H9 (cell line): ENCODE measurements around the gene CFAP57. TPM values are rescaled to one million over a fixed set of nuclear protein-coding genes. Genes with fewer than 3 reads are reported as not detected.

Experiments used
- DNase-seq: peaks from one replicate; pipeline ENCODE4 v3.0.0-alpha.2; 2017
- H2AFZ ChIP-seq: one replicate; pipeline ENCODE4 v1.6.1; 2013; ENCODE audit warnings: mild to moderate bottlenecking, low read length, control low read depth, moderate library complexity
- H2AK5ac ChIP-seq: 2 replicates; pipeline ENCODE4 v1.6.1; 2013; ENCODE audit warnings: low read length, control low read depth, mixed read lengths; ENCODE audit not compliant: insufficient read length
- H2BK120ac ChIP-seq: one replicate; pipeline ENCODE4 v1.6.1; 2013; ENCODE audit warnings: low read depth, mild to moderate bottlenecking, low read length, control low read depth, inconsistent platforms; ENCODE audit not compliant: poor library complexity, severe bottlenecking
- H2BK12ac ChIP-seq: 2 replicates; pipeline ENCODE4 v1.6.1; 2013; ENCODE audit warnings: low read length, control low read depth, mixed read lengths, low read depth; ENCODE audit not compliant: insufficient read length
- H2BK15ac ChIP-seq: 2 replicates; pipeline ENCODE4 v1.6.1; 2013; ENCODE audit warnings: low read depth, low read length, control low read depth
- H2BK20ac ChIP-seq: one replicate; pipeline ENCODE4 v1.6.1; 2013; ENCODE audit warnings: low read depth, mild to moderate bottlenecking, low read length, control low read depth, inconsistent platforms; ENCODE audit not compliant: poor library complexity, severe bottlenecking
- H2BK5ac ChIP-seq: 2 replicates; pipeline ENCODE4 v1.6.1; 2013; ENCODE audit warnings: low read length, control low read depth, mixed read lengths; ENCODE audit not compliant: insufficient read length
- H3K14ac ChIP-seq: 2 replicates; pipeline ENCODE4 v1.6.1; 2013; ENCODE audit warnings: low read length, control low read depth; ENCODE audit not compliant: insufficient read depth
- H3K18ac ChIP-seq: 2 replicates; pipeline ENCODE4 v1.6.1; 2013; ENCODE audit warnings: low read depth, mild to moderate bottlenecking, mixed read lengths, low read length, control low read depth; ENCODE audit not compliant: insufficient read length
- H3K23ac ChIP-seq: 2 replicates; pipeline ENCODE4 v1.6.1; 2013; ENCODE audit warnings: low read length, control low read depth, mixed read lengths, low read depth; ENCODE audit not compliant: insufficient read length
- H3K23me2 ChIP-seq: 2 replicates; pipeline ENCODE4 v1.6.1; 2013; ENCODE audit warnings: low read depth, mild to moderate bottlenecking, mixed read lengths, low read length, control low read depth; ENCODE audit not compliant: insufficient read length, poor library complexity, severe bottlenecking
- H3K27ac ChIP-seq: 2 replicates; pipeline ENCODE4 v1.5.1; 2013; ENCODE audit warnings: low read length, control low read depth, mixed read lengths, low read depth; ENCODE audit not compliant: insufficient read length
- H3K27me3 ChIP-seq: 2 replicates; pipeline ENCODE4 v1.6.1; 2013; ENCODE audit warnings: low read length, control low read depth, inconsistent platforms; ENCODE audit not compliant: insufficient read depth
- H3K4ac ChIP-seq: 2 replicates; pipeline ENCODE4 v1.6.1; 2013; ENCODE audit warnings: low read depth, mild to moderate bottlenecking, control low read depth, inconsistent platforms, low read length, moderate library complexity
- H3K4me1 ChIP-seq: 2 replicates; pipeline ENCODE4 v1.6.1; 2013; ENCODE audit warnings: low read length, control low read depth, inconsistent platforms; ENCODE audit not compliant: insufficient read depth
- H3K4me2 ChIP-seq: 2 replicates; pipeline ENCODE4 v1.6.1; 2013; ENCODE audit warnings: low read length, control low read depth, mixed read lengths; ENCODE audit not compliant: insufficient read length, insufficient read depth
- H3K56ac ChIP-seq: 2 replicates; pipeline ENCODE4 v1.6.1; 2013; ENCODE audit warnings: low read depth, mild to moderate bottlenecking, mixed read lengths, low read length, control low read depth; ENCODE audit not compliant: insufficient read length
- H3K79me1 ChIP-seq: 2 replicates; pipeline ENCODE4 v1.6.1; 2013; ENCODE audit warnings: low read depth, mild to moderate bottlenecking, moderate library complexity, low read length, control low read depth, inconsistent platforms; ENCODE audit not compliant: insufficient read depth, poor library complexity, severe bottlenecking
- H3K79me2 ChIP-seq: 2 replicates; pipeline ENCODE4 v1.6.1; 2013; ENCODE audit warnings: low read length, control low read depth, inconsistent platforms; ENCODE audit not compliant: insufficient read depth
- H3K9ac ChIP-seq: 2 replicates; pipeline ENCODE4 v1.6.1; 2013; ENCODE audit warnings: low read length, control low read depth, mixed read lengths; ENCODE audit not compliant: insufficient read length; ENCODE audit errors: extremely low read depth
- H3K9me3 ChIP-seq: one replicate; pipeline ENCODE4 v1.6.1; 2013; ENCODE audit warnings: low read depth, low read length, inconsistent platforms; ENCODE audit not compliant: control insufficient read depth
- H3T11ph ChIP-seq: one replicate; pipeline ENCODE4 v1.6.1; 2013; ENCODE audit warnings: mild to moderate bottlenecking, low read length, control low read depth, inconsistent platforms
- H4K20me1 ChIP-seq: one replicate; pipeline ENCODE4 v1.6.1; 2013; ENCODE audit not compliant: control insufficient read depth, insufficient read length, insufficient read depth
- H4K5ac ChIP-seq: 2 replicates; pipeline ENCODE4 v1.6.1; 2013; ENCODE audit warnings: low read depth, mild to moderate bottlenecking, mixed read lengths, low read length, control low read depth; ENCODE audit not compliant: insufficient read length
- H4K8ac ChIP-seq: replicated peaks from 2 replicates; pipeline ENCODE4 v1.6.1; 2013; ENCODE audit warnings: low read length, control low read depth, mixed read lengths, low read depth; ENCODE audit not compliant: insufficient read length
- H4K91ac ChIP-seq: 2 replicates; pipeline ENCODE4 v1.6.1; 2013; ENCODE audit warnings: low read depth, mild to moderate bottlenecking, moderate library complexity, mixed read lengths, low read length, control low read depth; ENCODE audit not compliant: insufficient read length
- H3K27ac Mint-ChIP-seq, 3 experiments: 2 replicates in 2 of 3; 3 replicates in 1 of 3; pipeline ENCODE4 v1.8.0; 2020 to 2021; ENCODE audit warnings: mixed read lengths in 3 of 3, mild to moderate bottlenecking in 1 of 3, moderate library complexity in 1 of 3
- H3K27me3 Mint-ChIP-seq: 2 replicates; pipeline ENCODE4 v1.8.0; 2021; ENCODE audit warnings: low read depth, mild to moderate bottlenecking, moderate library complexity, mixed read lengths
- H3K36me3 Mint-ChIP-seq, 3 experiments: 2 replicates in 2 of 3; 3 replicates in 1 of 3; pipeline ENCODE4 v1.8.0; 2020 to 2021; ENCODE audit warnings: low read depth in 3 of 3, mixed read lengths in 3 of 3; ENCODE audit not compliant: insufficient read depth in 1 of 3
- H3K4me1 Mint-ChIP-seq, 2 experiments: 2 replicates each; pipeline ENCODE4 v1.8.0; 2020; ENCODE audit warnings: mixed read lengths in 2 of 2
- H3K4me3 Mint-ChIP-seq, 2 experiments: 2 replicates in 1 of 2; 3 replicates in 1 of 2; pipeline ENCODE4 v1.8.0; 2020 to 2021; ENCODE audit warnings: mild to moderate bottlenecking in 2 of 2, mixed read lengths in 2 of 2, moderate library complexity in 1 of 2
- H3K9me3 Mint-ChIP-seq, 2 experiments: 2 replicates in 1 of 2; 3 replicates in 1 of 2; pipeline ENCODE4 v1.8.0; 2020; ENCODE audit warnings: mild to moderate bottlenecking in 2 of 2, mixed read lengths in 2 of 2, moderate library complexity in 1 of 2
- CTCF ChIP-seq: fragments of 200-600 bp; sonication (generic); conservative IDR thresholded peaks from 3 replicates; pipeline ENCODE4 v1.8.0; 2021; ENCODE audit warnings: antibody characterized with exemption, mild to moderate bottlenecking
- WGBS: extraction: QIAGEN DNeasy Blood & Tissue Kit; methylation state at CpG from one replicate; pipeline ENCODE4 v1.1.7; 2013; ENCODE audit warnings: missing lambda C conversion rate, low lambda C conversion rate, mixed read lengths; ENCODE audit not compliant: insufficient read length; ENCODE audit errors: extremely low coverage; 5-methylcytosine and 5-hydroxymethylcytosine counted together
- total RNA-seq: library from RNA; stranded (reverse); gene quantifications from 2 replicates; pipeline ENCODE4 v1.2.1, GENCODE V29; 2021

Gene CFAP57
- total RNA-seq, 1 experiment from 2014 or later: 0.33 TPM

- no peak overlapping the region for H4K91ac ChIP-seq
- H2AK5ac ChIP-seq: no peak overlapping the region
- DNase-seq: no peak
- H3K9me3 ChIP-seq: no peaks in the 10 kb centered on the region
- H3T11ph ChIP-seq: no peak overlapping the region
- peaks cover 7% of the 10 kb centered on the region for H3K27me3 Mint-ChIP-seq
- H3K27ac ChIP-seq: no peak overlapping the region
- H3K23me2 ChIP-seq: peaks cover 2% of the 10 kb centered on the region
- no peak overlapping the region for H2BK20ac ChIP-seq
- H3K4me3 Mint-ChIP-seq: no peak overlapping the region
- no peak overlapping the region for H2BK120ac ChIP-seq
- H3K4me2 ChIP-seq: no peak overlapping the region
- H2BK12ac ChIP-seq: no peak overlapping the region
- no peaks in the 10 kb centered on the region for H3K79me2 ChIP-seq
- no peak overlapping the region for H2BK5ac ChIP-seq
- no peak overlapping the region for H3K14ac ChIP-seq
- no peak overlapping the region for H4K5ac ChIP-seq
- no peak overlapping the region for H2AFZ ChIP-seq
- H3K23ac ChIP-seq: no peak overlapping the region
- no peaks in the 10 kb centered on the region for H4K20me1 ChIP-seq
- H3K56ac ChIP-seq: no peak overlapping the region
- WGBS: no CpG with 5 or more reads among the region's 4 CpGs
- H3K9ac ChIP-seq: no peak overlapping the region
- no peaks in the 10 kb centered on the region for H3K27me3 ChIP-seq
- H3K79me1 ChIP-seq: no peaks in the 10 kb centered on the region
- no peak for TF ChIP-seq CTCF
- no peak overlapping the region for H3K27ac Mint-ChIP-seq
- H4K8ac ChIP-seq: no peak overlapping the region
- no peak overlapping the region for H2BK15ac ChIP-seq
- no peaks in the 10 kb centered on the region; a peak in 2 of 5 replicates for H3K9me3 Mint-ChIP-seq
- H3K18ac ChIP-seq: no peak overlapping the region
- H3K4ac ChIP-seq: no peak overlapping the region
- peaks cover 2% of the 10 kb centered on the region; the same call in 1 of the 2 replicates for H3K4me1 ChIP-seq
- H3K4me1 Mint-ChIP-seq: peaks cover 14 to 16% of the 10 kb centered on the region in 2 experiments
- H3K36me3 Mint-ChIP-seq: no peaks in the 10 kb centered on the region
These were observed 19.3 kb upstream of the CFAP57 start for GRCh38 chr1:43152866-43153265.
